ENCODE data around the gene CASP7. TPM values are rescaled to one million over a fixed set of nuclear protein-coding genes. Genes with fewer than 3 reads are reported as not detected.

CASP7 gene
- total RNA-seq, 1 donor from 2014 or later: 10.0 TPM

DNA sequence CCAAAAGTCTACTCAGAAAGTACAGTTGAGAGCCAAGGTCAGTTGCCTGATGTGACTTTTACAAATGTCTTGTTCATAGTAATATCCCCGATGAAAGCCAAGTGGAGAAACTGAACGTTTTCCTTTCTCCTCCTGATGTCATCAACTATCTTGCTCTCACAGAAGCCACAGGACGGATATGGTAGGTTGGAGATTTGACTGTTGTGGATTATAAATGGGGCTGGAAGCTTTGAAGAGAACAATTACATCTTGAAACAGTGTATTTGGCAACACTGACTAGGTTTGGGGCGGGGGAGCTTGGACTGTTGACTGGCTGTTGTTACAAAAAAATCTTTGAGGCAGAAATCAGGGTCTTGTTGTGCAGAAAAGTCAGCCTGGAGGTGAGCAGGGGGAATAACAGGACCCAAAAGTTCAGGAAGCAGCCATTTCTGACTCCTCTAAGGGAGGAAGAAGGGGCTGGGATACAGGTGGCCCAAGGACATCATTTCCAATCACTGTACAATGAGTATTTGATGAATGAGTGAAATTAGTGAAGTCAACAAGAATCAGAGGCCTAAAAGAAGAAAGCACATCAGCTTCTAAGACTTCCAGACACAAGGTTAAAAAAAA is 96.1 kb downstream of the CASP7 start:
- Histone ChIP-seq H3K27me3 (ENCODE audit: control insufficient read depth, insufficient read depth, low read length) (no peaks in the 10 kb centered on the region), H3K36me3 (ENCODE audit: control insufficient read depth, insufficient read depth, low read length) (no peaks in the 10 kb centered on the region), H3K4me3 (ENCODE audit: low read depth, low read length) (no peak overlapping the region)
- FAIRE-seq (no peak), DNase-seq (ENCODE audit: low read depth) (no peak)
- TF ChIP-seq CTCF (IDR thresholded peaks at IDR 0.05; ENCODE audit: insufficient read depth, low read length, severe bottlenecking): no peak

GRCh38 chr10:113776553-113776952 is 96.8 kb downstream of the CASP7 start:
- Histone ChIP-seq H3K4me3 (ENCODE audit: low read depth, low read length) (no peak overlapping the region), H3K27me3 (ENCODE audit: control insufficient read depth, insufficient read depth, low read length) (no peaks in the 10 kb centered on the region), H3K36me3 (ENCODE audit: control insufficient read depth, insufficient read depth, low read length) (no peaks in the 10 kb centered on the region)
- TF ChIP-seq CTCF (IDR thresholded peaks at IDR 0.05; ENCODE audit: insufficient read depth, low read length, severe bottlenecking): no peak
- DNase-seq (ENCODE audit: low read depth): no peak
- FAIRE-seq: no peak

Other genes with a start within 250 kb of the CASP7 start
- gene HABP2, start 126.9 kb upstream of the CASP7 start, total RNA-seq: not detected in 2 replicates
- not detected in 2 replicates for gene NRAP, start 15.9 kb upstream of the CASP7 start, total RNA-seq
- gene PLEKHS1, start 71.8 kb downstream of the CASP7 start, total RNA-seq: not detected in 2 replicates
- 6.8 and 9.2 TPM in 2 replicates for gene DCLRE1A, start 174.2 kb downstream of the CASP7 start, total RNA-seq
- gene NHLRC2, start 174.7 kb downstream of the CASP7 start, total RNA-seq: 9.5 and 13.4 TPM in 2 replicates